Inflammatory macrophage treated with lipopolysaccharide for 1 hour (primary cell): Measurements from ENCODE around the gene SMIM1.
A peak's percentile ranks its signal among the peaks of the same experiment; 100 is the strongest.

Source experiments
- DNase-seq, 2 donors: peaks; one replicate each; pipeline ENCODE4 v3.0.0-alpha.2; 2020 to 2022

Gene SMIM1

GRCh38 chr1:3777647-3778589, 5.4 kb downstream of the SMIM1 start:
- no peak for DNase-seq

GRCh38 chr1:3778590-3779264, 6.2 kb downstream of the SMIM1 start:
- DNase-seq = peak in 1 of 2 donors; percentile 70

- no peak for DNase-seq
Observed at GRCh38 chr1:3779265-3779911, 6.8 kb downstream of the SMIM1 start.

- no peak for DNase-seq
Observed at GRCh38 chr1:3779912-3780416, 7.4 kb downstream of the SMIM1 start.

GRCh38 chr1:3780901-3781300, 8.4 kb downstream of the SMIM1 start:
- no peak for DNase-seq

GRCh38 chr1:3783651-3784474, 11.3 kb downstream of the SMIM1 start:
- no peak for DNase-seq

GRCh38 chr1:3785045-3785444, 12.5 kb downstream of the SMIM1 start:
- no peak for DNase-seq

- DNase-seq = no peak
Observed at GRCh38 chr1:3785456-3786157, 13.1 kb downstream of the SMIM1 start.

- no peak for DNase-seq
Observed at GRCh38 chr1:3786468-3787348, 14.2 kb downstream of the SMIM1 start.

- no peak for DNase-seq
Observed at GRCh38 chr1:3787349-3787715, 14.8 kb downstream of the SMIM1 start.

- no peak for DNase-seq
Observed at GRCh38 chr1:3787745-3788605, 15.4 kb downstream of the SMIM1 start.

- DNase-seq = no peak
Observed at GRCh38 chr1:3788756-3789420, 16.3 kb downstream of the SMIM1 start.

GRCh38 chr1:3789421-3790300, 17.1 kb downstream of the SMIM1 start:
- no peak for DNase-seq

- no peak for DNase-seq
Observed at GRCh38 chr1:3790500-3790923, 18.0 kb downstream of the SMIM1 start.

GRCh38 chr1:3790952-3791351, 18.4 kb downstream of the SMIM1 start:
- no peak for DNase-seq

GRCh38 chr1:3795453-3796214, 23.1 kb downstream of the SMIM1 start:
- no peak for DNase-seq
